K562 (cell line): Measurements from ENCODE around the gene NYAP2. TPM values are rescaled to one million over a fixed set of nuclear protein-coding genes. Genes with fewer than 3 reads are reported as not detected.

Experiments used
- ATF2 ChIP-seq: sonication (generic); formaldehyde crosslinking; IDR thresholded peaks from 2 replicates; pipeline ENCODE4 v1.8.1; 2022; ENCODE audit warnings: missing genetic modification reagents
- CHD4 ChIP-seq: fragments of 200-600 bp; sonication (generic); IDR thresholded peaks from 3 replicates; pipeline ENCODE4 v1.6.1; 2012; ENCODE audit warnings: low read depth, mild to moderate bottlenecking, mixed read lengths, low read length, inconsistent platforms; ENCODE audit not compliant: insufficient read depth, insufficient replicate concordance, poor library complexity, severe bottlenecking
- ELK3 ChIP-seq: fragments of 450-650 bp; formaldehyde crosslinking; IDR thresholded peaks from 2 replicates; pipeline ENCODE4 v1.4.0; 2020; ENCODE audit warnings: mild to moderate bottlenecking
- KLF1 ChIP-seq: fragments of 450-650 bp; IDR thresholded peaks from 2 replicates; pipeline ENCODE4 v1.6.1; 2016; ENCODE audit warnings: missing genetic modification characterization, missing compliant biosample characterization
- KLF6 ChIP-seq: fragments of 250-450 bp; sonication (Bioruptor Pico); IDR thresholded peaks from 2 replicates; pipeline ENCODE4 v1.4.0; 2020; ENCODE audit warnings: mild to moderate bottlenecking, moderate library complexity, borderline replicate concordance
- MXD1 ChIP-seq: fragments of 250-450 bp; sonication (Bioruptor Pico); IDR thresholded peaks from 2 replicates; pipeline ENCODE4 v1.8.0; 2021; ENCODE audit warnings: borderline replicate concordance, mild to moderate bottlenecking, moderate library complexity; ENCODE audit not compliant: poor library complexity, severe bottlenecking
- POLR2B ChIP-seq: fragments of 450-650 bp; IDR thresholded peaks from 2 replicates; pipeline ENCODE4 v1.6.1; 2018; ENCODE audit warnings: low read depth; ENCODE audit not compliant: partially characterized antibody
- STAT5B ChIP-seq: fragments of 250-450 bp; sonication (Bioruptor Pico); IDR thresholded peaks from 2 replicates; pipeline ENCODE4 v1.8.0; 2021; ENCODE audit warnings: mild to moderate bottlenecking, inconsistent platforms
- ZNF253 ChIP-seq: fragments of 250-450 bp; sonication (Bioruptor Pico); conservative IDR thresholded peaks from 2 replicates; pipeline ENCODE4 v1.6.1; 2021; ENCODE audit warnings: mild to moderate bottlenecking
- ZNF512 ChIP-seq: IDR thresholded peaks from 2 replicates; pipeline ENCODE4 v1.6.1; 2016; ENCODE audit warnings: missing genetic modification characterization, missing compliant biosample characterization
- ZNF609 ChIP-seq: sonication (generic); formaldehyde crosslinking; IDR thresholded peaks from 2 replicates; pipeline ENCODE4 v1.8.1; 2023; ENCODE audit warnings: missing genetic modification reagents, mild to moderate bottlenecking, borderline replicate concordance
- polyA plus RNA-seq, 8 experiments: library from polyadenylated mRNA; depleted of rRNA in 4 of 8; stranded (reverse) in 5 of 8; unstranded in 3 of 8; fragments of >200 nt; fragmentation: Nextera tagmentation in 2 of 8; fragmentation: Illumina TruSeq in 1 of 8; extraction: Ambion mirVana in 2 of 8; extraction: Trizol in 1 of 8; gene quantifications; 2 replicates each; pipeline versions ENCODE4 v1.2.1 to v1.2.3, GENCODE V29; 2011 to 2014; ENCODE audit warnings: inconsistent platforms in 1 of 8, missing spikeins in 1 of 8
- total RNA-seq, 7 experiments: library from RNA; depleted of rRNA in 6 of 7; stranded (reverse); fragments of >200 nt in 6 of 7; fragmentation: Illumina TruSeq in 2 of 7; extraction: Trizol in 2 of 7; gene quantifications; 2 replicates each; pipeline versions ENCODE4 v1.2.1 to v1.2.3, GENCODE V29; 2011 to 2021; ENCODE audit warnings: low replicate concordance in 1 of 7

The NYAP2 gene
- total and polyA plus RNA-seq, 9 of the 15 experiments (the other 6 are each of a cell fraction or from before 2014, with no cell fraction given), result 0.03 to 0.04 (median 0.04) TPM; not detected in 3

GRCh38 chr2:225472161-225472560, 72.7 kb downstream of the NYAP2 start (continued):
- TF ChIP-seq POLR2B, result no peak
- no peak for TF ChIP-seq ELK3 (CRISPR knock-in tag)
- TF ChIP-seq KLF6, result no peak
- TF ChIP-seq MXD1 (CRISPR knock-in tag), result no peak
- TF ChIP-seq ZNF609 (CRISPR knock-in tag), result no peak
- no peak for TF ChIP-seq STAT5B (CRISPR knock-in tag)
- no peak for TF ChIP-seq ZNF253 (CRISPR knock-in tag)
- TF ChIP-seq CHD4, result no peak
- TF ChIP-seq ATF2 (CRISPR knock-in tag), result no peak
- no peak for TF ChIP-seq KLF1
- TF ChIP-seq ZNF512 (tag), result no peak
